HG03442 (cell line): ENCODE results near the gene WDFY4.

Source experiments
- ATAC-seq: cut with Tn5 transposase; IDR thresholded peaks from one replicate; pipeline ENCODE4 v1.9.1; 2021; ENCODE audit warnings: mild to moderate bottlenecking, moderate library complexity; ENCODE audit not compliant: unreplicated experiment

Gene WDFY4

DNA sequence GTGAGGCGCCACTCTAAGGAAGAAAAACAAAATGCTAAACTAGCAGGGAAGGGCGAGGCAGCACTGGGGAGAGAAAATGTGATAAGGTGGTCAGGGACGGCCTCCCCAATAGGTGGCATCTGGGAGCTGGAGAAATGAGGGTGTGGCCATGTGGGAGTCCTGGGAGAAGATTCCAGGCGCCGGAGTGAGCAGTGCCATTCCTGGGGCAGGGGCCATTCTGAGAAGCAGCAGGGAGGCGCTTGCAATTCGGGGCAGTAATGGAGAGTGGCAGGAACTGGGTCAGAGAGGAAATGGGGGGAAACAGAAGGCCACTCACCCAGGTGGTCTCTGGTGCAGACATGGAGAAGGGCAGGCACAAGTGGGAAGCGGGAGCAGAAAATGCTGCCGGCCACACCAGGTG is 316.7 kb downstream of the WDFY4 start:
- ATAC-seq, result no peak

DNA sequence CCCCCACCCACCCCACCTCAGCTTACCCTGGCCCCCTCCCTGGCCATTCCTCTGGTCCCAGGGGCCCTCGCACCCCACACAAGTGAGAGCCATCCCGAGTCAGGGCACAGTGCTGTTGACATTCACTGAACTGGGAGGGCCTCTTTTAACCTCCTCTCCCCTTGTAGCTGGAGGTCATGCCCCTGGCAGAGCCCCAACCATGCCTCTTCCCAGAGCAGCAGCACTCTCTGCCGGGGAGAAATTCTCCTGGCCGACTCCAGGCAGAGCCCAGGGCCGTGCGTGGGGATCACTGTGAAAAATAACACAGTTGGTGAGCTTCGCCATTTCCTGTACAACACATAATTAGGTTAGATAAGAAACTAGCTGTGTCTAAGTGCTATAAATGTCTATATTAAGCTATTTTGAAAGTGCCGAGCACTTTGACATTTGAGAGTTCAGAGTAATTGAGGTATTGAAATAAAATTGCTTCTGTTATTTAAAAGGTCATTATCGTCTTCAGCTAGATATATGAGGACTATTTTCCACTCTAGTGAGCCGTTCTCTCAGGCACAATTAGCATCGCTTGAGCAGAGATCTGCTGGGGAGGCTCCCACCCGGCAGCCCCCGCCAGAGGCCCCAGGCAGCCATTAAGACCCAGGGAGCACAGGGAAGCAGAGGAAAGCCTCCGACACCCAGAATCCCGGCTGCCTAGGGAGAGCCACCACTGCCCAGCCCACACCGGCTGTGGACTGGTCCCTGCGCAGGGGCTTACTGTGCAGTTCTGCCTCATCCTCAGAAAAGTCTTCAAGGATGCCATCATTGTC is 317.4 kb downstream of the WDFY4 start:
- ATAC-seq, result no peak

- no peak for ATAC-seq
Observed at GRCh38 chr10:49005270-49005669, 320.6 kb downstream of the WDFY4 start.

DNA sequence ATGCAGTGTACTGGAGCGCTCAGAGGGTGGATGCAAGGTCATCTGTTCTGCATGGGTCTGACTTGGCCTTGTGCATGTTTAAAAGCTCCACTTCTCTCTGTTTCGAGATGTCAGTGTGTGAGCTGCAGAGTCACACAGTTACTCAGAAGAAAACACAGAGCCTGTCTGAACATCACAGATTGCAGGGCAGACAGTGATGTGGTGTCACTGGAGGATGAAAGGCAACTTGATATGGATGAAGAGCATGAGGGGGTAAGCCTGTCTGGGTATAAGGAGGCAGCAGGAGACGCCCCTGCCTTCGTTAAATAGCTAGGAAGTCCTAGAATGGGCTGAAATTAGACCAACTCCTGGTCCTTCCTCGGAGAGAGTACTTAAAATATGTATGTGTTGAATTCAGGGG is 322.5 kb downstream of the WDFY4 start:
- ATAC-seq, result no peak

- no peak for ATAC-seq
Observed at GRCh38 chr10:49008091-49008490, 323.4 kb downstream of the WDFY4 start.

DNA sequence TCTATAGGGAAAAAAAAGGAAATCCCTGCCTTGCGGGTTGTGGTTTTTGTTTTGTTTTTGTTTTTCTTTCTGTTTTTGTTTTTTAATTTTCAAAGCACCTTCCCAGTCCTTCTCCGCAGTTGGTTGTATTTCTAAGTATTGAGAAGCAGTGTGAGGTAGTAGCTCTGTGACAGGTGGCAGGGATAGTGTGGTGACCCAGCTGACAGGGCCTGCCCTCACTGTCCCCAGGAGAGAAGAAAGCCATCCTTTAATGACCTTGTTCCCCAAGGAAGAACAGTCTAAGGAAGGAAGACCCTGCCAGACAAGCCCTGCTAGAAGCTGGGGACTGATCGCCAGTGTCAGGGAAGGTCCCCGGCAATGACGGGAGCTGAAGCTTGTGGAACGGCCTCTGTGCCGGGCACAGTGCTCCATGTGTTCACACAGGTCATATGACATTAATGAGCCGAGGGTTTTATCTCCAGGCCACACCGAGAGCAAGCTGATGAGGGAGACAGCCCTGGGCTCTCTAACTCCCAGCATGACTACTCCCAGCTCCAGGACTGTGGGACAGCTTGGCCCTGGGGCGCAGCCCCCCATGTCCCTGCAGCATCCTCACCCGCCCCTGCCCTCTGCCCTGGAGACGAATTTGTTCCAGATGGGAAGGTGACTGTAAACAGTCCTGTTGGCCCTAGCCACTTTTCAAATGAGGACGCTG is 324.0 kb downstream of the WDFY4 start:
- no peak for ATAC-seq

GRCh38 chr10:49009199-49009979 is 324.7 kb downstream of the WDFY4 start:
- ATAC-seq, result no peak

DNA sequence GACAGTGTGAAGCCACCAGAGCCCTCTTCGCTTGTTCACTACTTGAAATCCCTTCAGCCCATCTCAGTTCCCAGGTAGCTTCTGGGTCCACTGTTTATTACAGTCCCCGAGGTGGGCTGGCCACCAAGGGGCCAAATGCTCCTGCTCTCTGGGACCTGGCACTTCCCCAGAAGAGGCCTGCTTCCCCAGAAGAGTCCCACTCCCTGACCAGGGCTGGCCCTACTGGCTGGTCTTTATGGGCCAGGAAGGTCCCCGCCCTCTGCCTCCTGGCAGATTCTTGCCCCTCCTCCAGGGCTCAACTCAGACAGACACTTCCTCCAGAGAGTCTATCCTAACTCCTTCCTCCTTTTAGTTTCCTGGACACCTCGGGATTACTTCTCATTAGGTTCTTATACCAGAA is 325.6 kb downstream of the WDFY4 start:
- no peak for ATAC-seq

- no peak for ATAC-seq
Observed at GRCh38 chr10:49010865-49011264, 326.2 kb downstream of the WDFY4 start.

GRCh38 chr10:49011756-49012155 is 327.1 kb downstream of the WDFY4 start:
- ATAC-seq, result no peak

- no peak for ATAC-seq
Observed at GRCh38 chr10:49012603-49013002, 327.9 kb downstream of the WDFY4 start.

DNA sequence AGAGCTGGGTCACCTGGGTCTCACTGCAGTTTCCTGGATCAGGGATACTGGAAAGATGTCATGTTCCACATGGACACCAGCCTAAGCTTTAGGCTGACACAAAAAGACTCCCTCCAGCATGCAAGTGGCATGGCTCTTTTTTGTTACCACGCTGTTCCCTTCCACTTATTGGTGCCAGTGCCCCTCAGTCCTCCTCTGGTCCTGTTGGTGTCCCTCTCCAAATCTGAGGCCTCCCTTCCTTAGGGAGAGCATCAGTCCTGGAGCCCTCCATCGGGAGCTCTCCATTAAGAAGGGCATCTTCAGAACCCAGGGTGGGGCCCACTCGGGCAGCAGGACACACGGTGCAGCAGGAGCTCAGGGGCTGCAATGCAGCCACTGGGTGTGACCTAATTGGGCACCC is 331.0 kb downstream of the WDFY4 start:
- no peak for ATAC-seq

GRCh38 chr10:49021685-49022084 is 337.0 kb downstream of the WDFY4 start:
- ATAC-seq, result no peak

DNA sequence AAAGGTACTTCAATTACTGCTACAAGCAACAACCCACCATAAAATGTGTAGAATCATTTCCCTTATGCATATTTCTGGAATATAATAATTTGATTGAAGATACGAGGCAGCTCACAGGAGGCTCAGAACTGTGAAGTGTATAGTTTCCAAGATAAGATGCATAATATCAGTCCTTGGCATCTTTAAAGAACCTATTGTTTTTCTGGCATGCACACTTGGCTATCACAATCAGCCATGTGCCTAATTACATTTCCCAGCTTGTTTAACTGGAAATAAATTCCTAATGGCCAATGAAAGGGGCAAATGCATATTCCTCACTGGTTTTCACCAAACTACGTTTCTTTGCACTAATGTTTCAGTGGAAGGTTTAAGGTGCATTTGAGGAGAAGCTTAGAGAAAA is 338.4 kb downstream of the WDFY4 start:
- ATAC-seq, result no peak

GRCh38 chr10:49023752-49024151 is 339.1 kb downstream of the WDFY4 start:
- ATAC-seq, result no peak

DNA sequence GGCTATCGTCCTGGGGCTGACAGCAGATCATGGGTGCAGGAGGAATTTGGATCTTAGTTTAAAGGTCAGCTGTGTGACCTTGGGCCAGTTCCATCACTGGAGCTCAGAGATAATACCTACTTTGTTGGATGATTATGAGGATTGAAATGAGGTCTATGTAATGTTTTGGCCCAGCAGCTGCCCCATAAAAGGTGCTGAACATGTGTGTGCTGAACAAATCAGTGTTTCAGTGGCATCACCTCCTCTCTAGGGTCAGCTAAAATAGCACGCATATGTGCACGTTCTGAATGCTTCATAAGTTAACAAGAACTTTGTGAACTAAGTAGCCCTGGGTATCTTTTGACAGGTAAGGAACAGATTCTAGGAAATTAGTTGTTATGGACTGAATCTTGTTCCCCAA is 339.8 kb downstream of the WDFY4 start:
- no peak for ATAC-seq

DNA sequence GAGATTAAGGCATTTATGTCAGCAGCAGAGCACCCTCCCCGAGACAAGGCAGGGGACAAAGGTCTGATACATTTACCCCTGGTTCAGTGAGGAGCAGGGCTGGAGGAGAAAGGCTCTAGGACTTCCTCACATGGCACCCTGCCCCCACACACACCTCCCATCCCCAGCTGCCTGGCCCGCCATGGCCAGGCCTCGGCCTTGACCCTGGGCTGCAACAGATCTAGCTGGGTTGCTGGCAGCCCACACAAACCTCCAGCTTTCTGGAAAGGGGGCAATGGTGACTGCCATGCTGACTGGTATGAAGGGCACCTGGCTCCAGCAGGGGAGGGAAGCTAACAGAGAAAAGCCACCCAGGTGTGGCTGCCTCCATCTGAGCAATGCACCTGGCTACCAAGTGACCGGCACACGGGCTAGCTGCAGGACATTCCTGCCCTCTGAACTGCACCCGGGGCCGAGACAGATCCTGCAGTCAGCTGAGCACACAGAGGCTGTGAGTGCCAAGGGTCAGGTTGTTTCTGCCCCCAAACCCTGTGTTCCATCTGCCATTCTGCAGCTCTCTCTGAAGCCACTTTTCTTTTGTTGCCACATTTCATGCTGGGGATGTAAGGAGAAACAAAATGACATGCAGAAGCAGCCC is 340.8 kb downstream of the WDFY4 start:
- no peak for ATAC-seq

DNA sequence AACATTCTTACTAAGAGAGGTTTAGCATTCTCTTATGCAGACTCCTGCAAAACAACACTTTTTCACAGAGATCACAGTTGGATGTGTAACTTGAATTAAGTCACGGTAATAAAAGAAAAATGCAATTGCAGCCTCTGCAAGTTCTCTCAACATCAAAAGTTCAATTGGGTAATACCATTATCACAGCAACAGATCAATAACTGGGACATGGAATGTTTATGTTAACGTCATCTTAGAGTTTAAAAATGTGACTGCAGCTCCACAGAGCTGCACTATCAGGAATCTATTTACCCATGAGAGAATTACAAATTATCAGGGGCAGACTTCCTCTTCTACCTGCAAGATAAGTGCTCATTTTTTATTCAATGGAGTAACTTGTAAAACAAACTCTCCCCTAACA is 344.0 kb downstream of the WDFY4 start:
- no peak for ATAC-seq

DNA sequence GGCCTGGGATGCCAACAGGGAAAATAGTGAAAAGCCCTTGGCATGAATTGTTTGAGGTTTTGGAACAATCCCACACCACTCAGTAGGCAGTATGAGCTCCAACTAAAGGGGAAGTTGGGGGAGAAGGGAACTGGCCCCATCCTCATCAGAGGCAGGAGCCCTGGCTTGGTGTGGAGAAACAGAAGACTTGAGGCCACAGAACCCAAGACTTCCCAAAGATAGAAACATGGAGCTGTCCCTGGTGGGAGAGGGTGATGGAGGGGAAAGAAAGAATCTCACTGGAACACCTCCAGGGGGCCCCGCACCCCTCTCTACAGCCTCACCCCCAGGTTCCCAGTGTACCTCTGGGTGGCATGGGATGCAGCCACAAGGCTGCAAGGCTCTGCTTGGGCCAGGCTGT is 345.0 kb downstream of the WDFY4 start:
- ATAC-seq, result no peak
